Measurements from ENCODE around the gene RFX6. TPM values are rescaled to one million over a fixed set of nuclear protein-coding genes. Genes with fewer than 3 reads are reported as not detected.

Gene RFX6
- total and polyA plus RNA-seq, 4 donors, result not detected

- intact Hi-C loops (cut with DNase I), result loop anchor here in 1 of 2 donors (10.0 kb wide), 1 partner anchor 312 kb away; no protein-coding TSS in a partner anchor
- ATAC-seq (ENCODE audit: low FRiP score) (no peak), DNase-seq (no peak)
- Histone ChIP-seq H3K27me3 (ENCODE audit: control insufficient read depth in 1 of 2, insufficient read depth in 2 of 2, low read length in 1 of 2) (no peaks in the 10 kb centered on the region), H3K4me3 (ENCODE audit: low read length in 2 of 2) (no peak overlapping the region), H3K4me1 (ENCODE audit: control insufficient read depth in 1 of 2, insufficient read depth in 2 of 2, low read length in 2 of 2) (no peaks in the 10 kb centered on the region), H3K36me3 (ENCODE audit: control insufficient read depth in 1 of 2, insufficient read depth in 2 of 2, low read length in 1 of 2) (no peaks in the 10 kb centered on the region), H3K27ac (ENCODE audit: low read depth in 1 of 2, low read length in 2 of 2) (no peak overlapping the region), H3K9me3 (ENCODE audit: control insufficient read depth, low read length) (no peaks in the 10 kb centered on the region)
- 5 to 16% methylated on average over 1 of the region's 1 CpG for WGBS, 2 donors
Observed at GRCh38 chr6:116847227-116847626, 29.8 kb upstream of the RFX6 start.

GRCh38 chr6:116858060-116858459 is 19.0 kb upstream of the RFX6 start:
- Histone ChIP-seq H3K9me3 (ENCODE audit: control insufficient read depth, low read length) (no peaks in the 10 kb centered on the region), H3K36me3 (ENCODE audit: control insufficient read depth in 1 of 2, insufficient read depth in 2 of 2, low read length in 1 of 2) (no peaks in the 10 kb centered on the region), H3K27ac (ENCODE audit: low read depth in 1 of 2, low read length in 2 of 2) (no peak overlapping the region), H3K27me3 (ENCODE audit: control insufficient read depth in 1 of 2, insufficient read depth in 2 of 2, low read length in 1 of 2) (no peaks in the 10 kb centered on the region), H3K4me1 (ENCODE audit: control insufficient read depth in 1 of 2, insufficient read depth in 2 of 2, low read length in 2 of 2) (peaks cover 0 to 2% of the 10 kb centered on the region in 2 donors), H3K4me3 (ENCODE audit: low read length in 2 of 2) (no peak overlapping the region)
- no peak for ATAC-seq (ENCODE audit: low FRiP score)
- DNase-seq, result no peak
- intact Hi-C loops (cut with DNase I), result no loop called here

GRCh38 chr6:116859264-116859663 is 17.8 kb upstream of the RFX6 start:
- DNase-seq, result no peak
- no peaks in the 10 kb centered on the region for H3K36me3 ChIP-seq (ENCODE audit: control insufficient read depth in 1 of 2, insufficient read depth in 2 of 2, low read length in 1 of 2)
- H3K27ac ChIP-seq (ENCODE audit: low read depth in 1 of 2, low read length in 2 of 2), result no peak overlapping the region
- intact Hi-C loops (cut with DNase I), result no loop called here
- no peak for ATAC-seq (ENCODE audit: low FRiP score)
- H3K4me3 ChIP-seq (ENCODE audit: low read length in 2 of 2), result no peak overlapping the region
- no peaks in the 10 kb centered on the region for H3K27me3 ChIP-seq (ENCODE audit: control insufficient read depth in 1 of 2, insufficient read depth in 2 of 2, low read length in 1 of 2)
- H3K9me3 ChIP-seq (ENCODE audit: control insufficient read depth, low read length), result no peaks in the 10 kb centered on the region
- peaks cover 0 to 2% of the 10 kb centered on the region in 2 donors for H3K4me1 ChIP-seq (ENCODE audit: control insufficient read depth in 1 of 2, insufficient read depth in 2 of 2, low read length in 2 of 2)

GRCh38 chr6:116866281-116866871 is 10.7 kb upstream of the RFX6 start:
- intact Hi-C loops (cut with DNase I), result no loop called here
- H3K4me1 ChIP-seq (ENCODE audit: control insufficient read depth in 1 of 2, insufficient read depth in 2 of 2, low read length in 2 of 2), result peaks cover 0 to 2% of the 10 kb centered on the region in 2 donors
- no peak overlapping the region for H3K27ac ChIP-seq (ENCODE audit: low read depth in 1 of 2, low read length in 2 of 2)
- no peak for ATAC-seq (ENCODE audit: low FRiP score)
- H3K9me3 ChIP-seq (ENCODE audit: control insufficient read depth, low read length), result peaks cover 4% of the 10 kb centered on the region
- no peaks in the 10 kb centered on the region for H3K36me3 ChIP-seq (ENCODE audit: control insufficient read depth in 1 of 2, insufficient read depth in 2 of 2, low read length in 1 of 2)
- H3K27me3 ChIP-seq (ENCODE audit: control insufficient read depth in 1 of 2, insufficient read depth in 2 of 2, low read length in 1 of 2), result no peaks in the 10 kb centered on the region
- 83 to 85% methylated on average over 3 of the region's 3 CpGs for WGBS, 2 donors
- no peak overlapping the region for H3K4me3 ChIP-seq (ENCODE audit: low read length in 2 of 2)
- no peak for DNase-seq

GRCh38 chr6:116872771-116873170 is 4.3 kb upstream of the RFX6 start:
- H3K4me3 ChIP-seq (ENCODE audit: low read length in 2 of 2), result no peak overlapping the region
- H3K27ac ChIP-seq (ENCODE audit: low read depth in 1 of 2, low read length in 2 of 2), result no peak overlapping the region
- no peaks in the 10 kb centered on the region for H3K4me1 ChIP-seq (ENCODE audit: control insufficient read depth in 1 of 2, insufficient read depth in 2 of 2, low read length in 2 of 2)
- peaks cover 0 to 1% of the 10 kb centered on the region in 2 donors for H3K27me3 ChIP-seq (ENCODE audit: control insufficient read depth in 1 of 2, insufficient read depth in 2 of 2, low read length in 1 of 2)
- WGBS, 2 donors, result 83 to 88% methylated on average over 4 of the region's 4 CpGs
- H3K9me3 ChIP-seq (ENCODE audit: control insufficient read depth, low read length), result peaks cover 4% of the 10 kb centered on the region
- no peaks in the 10 kb centered on the region for H3K36me3 ChIP-seq (ENCODE audit: control insufficient read depth in 1 of 2, insufficient read depth in 2 of 2, low read length in 1 of 2)
- intact Hi-C loops (cut with DNase I), result no loop called here
- ATAC-seq (ENCODE audit: low FRiP score) (no peak), DNase-seq (no peak)

- no peaks in the 10 kb centered on the region for H3K36me3 ChIP-seq (ENCODE audit: control insufficient read depth in 1 of 2, insufficient read depth in 2 of 2, low read length in 1 of 2)
- 19 to 24% methylated on average over 8 of the region's 8 CpGs for WGBS, 2 donors
- no peaks in the 10 kb centered on the region for H3K4me1 ChIP-seq (ENCODE audit: control insufficient read depth in 1 of 2, insufficient read depth in 2 of 2, low read length in 2 of 2)
- H3K27me3 ChIP-seq (ENCODE audit: control insufficient read depth in 1 of 2, insufficient read depth in 2 of 2, low read length in 1 of 2), result peaks cover 0 to 1% of the 10 kb centered on the region in 2 donors
- intact Hi-C loops (cut with DNase I), result no loop called here
- H3K4me3 ChIP-seq (ENCODE audit: low read length in 2 of 2), result no peak overlapping the region
- no peaks in the 10 kb centered on the region for H3K9me3 ChIP-seq (ENCODE audit: control insufficient read depth, low read length)
- no peak for DNase-seq
- H3K27ac ChIP-seq (ENCODE audit: low read depth in 1 of 2, low read length in 2 of 2), result no peak overlapping the region
- ATAC-seq (ENCODE audit: low FRiP score), result no peak
Observed at GRCh38 chr6:116876107-116876506, 935 bp upstream of the RFX6 start.

- no peaks in the 10 kb centered on the region for H3K36me3 ChIP-seq (ENCODE audit: control insufficient read depth in 1 of 2, insufficient read depth in 2 of 2, low read length in 1 of 2)
- no peak overlapping the region for H3K4me3 ChIP-seq (ENCODE audit: low read length in 2 of 2)
- intact Hi-C loops (cut with DNase I), result no loop called here
- no peak overlapping the region for H3K27ac ChIP-seq (ENCODE audit: low read depth in 1 of 2, low read length in 2 of 2)
- H3K4me1 ChIP-seq (ENCODE audit: control insufficient read depth in 1 of 2, insufficient read depth in 2 of 2, low read length in 2 of 2), result no peaks in the 10 kb centered on the region
- peaks cover 0 to 1% of the 10 kb centered on the region in 2 donors for H3K27me3 ChIP-seq (ENCODE audit: control insufficient read depth in 1 of 2, insufficient read depth in 2 of 2, low read length in 1 of 2)
- ATAC-seq (ENCODE audit: low FRiP score), result no peak
- DNase-seq, result no peak
- WGBS, 2 donors, result 7 to 9% methylated on average over 10 of the region's 10 CpGs
- no peaks in the 10 kb centered on the region for H3K9me3 ChIP-seq (ENCODE audit: control insufficient read depth, low read length)
Observed at GRCh38 chr6:116877743-116878142, 701 bp downstream of the RFX6 start.

- intact Hi-C loops (cut with DNase I), result no loop called here
- H3K9me3 ChIP-seq (ENCODE audit: control insufficient read depth, low read length), result no peaks in the 10 kb centered on the region
- H3K36me3 ChIP-seq (ENCODE audit: control insufficient read depth in 1 of 2, insufficient read depth in 2 of 2, low read length in 1 of 2), result no peaks in the 10 kb centered on the region
- H3K27me3 ChIP-seq (ENCODE audit: control insufficient read depth in 1 of 2, insufficient read depth in 2 of 2, low read length in 1 of 2), result no peaks in the 10 kb centered on the region
- no peak for ATAC-seq (ENCODE audit: low FRiP score)
- H3K4me3 ChIP-seq (ENCODE audit: low read length in 2 of 2), result no peak overlapping the region
- no peaks in the 10 kb centered on the region for H3K4me1 ChIP-seq (ENCODE audit: control insufficient read depth in 1 of 2, insufficient read depth in 2 of 2, low read length in 2 of 2)
- H3K27ac ChIP-seq (ENCODE audit: low read depth in 1 of 2, low read length in 2 of 2), result no peak overlapping the region
- DNase-seq, result no peak
Observed at GRCh38 chr6:116881236-116881635, 4.2 kb downstream of the RFX6 start.

GRCh38 chr6:116883005-116883404 is 6.0 kb downstream of the RFX6 start:
- intact Hi-C loops (cut with DNase I), result no loop called here
- H3K36me3 ChIP-seq (ENCODE audit: control insufficient read depth in 1 of 2, insufficient read depth in 2 of 2, low read length in 1 of 2), result no peaks in the 10 kb centered on the region
- H3K9me3 ChIP-seq (ENCODE audit: control insufficient read depth, low read length), result no peaks in the 10 kb centered on the region
- H3K27me3 ChIP-seq (ENCODE audit: control insufficient read depth in 1 of 2, insufficient read depth in 2 of 2, low read length in 1 of 2), result no peaks in the 10 kb centered on the region
- WGBS, 2 donors, result 40 to 59% methylated on average over 1 of the region's 1 CpG
- H3K4me3 ChIP-seq (ENCODE audit: low read length in 2 of 2), result no peak overlapping the region
- H3K27ac ChIP-seq (ENCODE audit: low read depth in 1 of 2, low read length in 2 of 2), result no peak overlapping the region
- ATAC-seq (ENCODE audit: low FRiP score) (no peak), DNase-seq (no peak)
- H3K4me1 ChIP-seq (ENCODE audit: control insufficient read depth in 1 of 2, insufficient read depth in 2 of 2, low read length in 2 of 2), result no peaks in the 10 kb centered on the region
